ENCODE data around the gene RBFOX1.

Gene RBFOX1

DNA sequence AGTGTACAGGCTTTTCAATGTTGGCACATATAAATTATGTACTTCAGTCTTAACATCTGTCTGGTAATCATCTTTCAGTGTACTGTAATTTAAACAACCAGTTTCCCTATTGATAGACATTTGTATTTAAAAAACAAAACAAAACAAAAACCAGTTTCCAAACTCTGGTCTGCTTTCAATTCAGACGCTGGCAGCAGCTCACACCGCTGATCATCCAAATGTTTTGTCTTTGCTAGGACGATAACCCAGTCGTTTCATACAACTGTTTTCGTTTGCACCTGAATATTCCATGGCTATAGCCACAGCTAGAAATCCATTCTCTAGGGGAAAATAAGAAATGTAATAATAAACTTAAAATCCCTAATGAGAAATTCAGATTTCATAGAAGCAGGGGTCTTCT is 47.8 kb downstream of the RBFOX1 start:
- no peak overlapping the region for H3K27ac ChIP-seq
- TF ChIP-seq CTCF (IDR thresholded peaks at IDR 0.05) (no peak), ZFX (IDR thresholded peaks at IDR 0.05; ENCODE audit: borderline replicate concordance) (no peak)

DNA sequence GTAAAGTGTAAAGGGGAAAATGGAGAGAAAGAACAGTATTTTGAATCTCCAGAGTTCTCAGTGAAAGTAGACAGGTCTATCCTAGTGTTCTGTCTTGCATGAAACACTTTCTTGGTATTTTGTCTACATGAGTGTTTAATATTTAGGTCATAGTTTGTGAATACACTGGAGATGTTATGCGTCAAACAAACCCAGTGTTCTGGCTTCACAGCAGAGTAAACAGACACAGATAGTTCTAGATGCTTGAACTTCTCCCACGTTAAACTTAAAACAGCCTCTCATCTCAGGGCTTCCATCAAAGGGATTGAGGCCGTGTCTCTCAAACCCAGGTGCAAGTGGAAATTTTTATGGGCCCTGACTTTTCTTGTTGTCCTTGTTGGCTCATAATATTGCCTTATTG is 48.3 kb downstream of the RBFOX1 start:
- H3K27ac ChIP-seq: no peak overlapping the region
- TF ChIP-seq ZFX (IDR thresholded peaks at IDR 0.05; ENCODE audit: borderline replicate concordance): no peak

GRCh38 chr16:7381671-7382070 is 49.0 kb downstream of the RBFOX1 start:
- H3K27ac ChIP-seq: no peak overlapping the region
- TF ChIP-seq CTCF (IDR thresholded peaks at IDR 0.05) (no peak), ZFX (IDR thresholded peaks at IDR 0.05; ENCODE audit: borderline replicate concordance) (no peak)

- no peak for TF ChIP-seq CTCF (IDR thresholded peaks at IDR 0.05)
- TF ChIP-seq ZFX (IDR thresholded peaks at IDR 0.05; ENCODE audit: borderline replicate concordance): no peak
- H3K27ac ChIP-seq: no peak overlapping the region
These were observed 49.9 kb downstream of the RBFOX1 start for GRCh38 chr16:7382521-7382920.

DNA sequence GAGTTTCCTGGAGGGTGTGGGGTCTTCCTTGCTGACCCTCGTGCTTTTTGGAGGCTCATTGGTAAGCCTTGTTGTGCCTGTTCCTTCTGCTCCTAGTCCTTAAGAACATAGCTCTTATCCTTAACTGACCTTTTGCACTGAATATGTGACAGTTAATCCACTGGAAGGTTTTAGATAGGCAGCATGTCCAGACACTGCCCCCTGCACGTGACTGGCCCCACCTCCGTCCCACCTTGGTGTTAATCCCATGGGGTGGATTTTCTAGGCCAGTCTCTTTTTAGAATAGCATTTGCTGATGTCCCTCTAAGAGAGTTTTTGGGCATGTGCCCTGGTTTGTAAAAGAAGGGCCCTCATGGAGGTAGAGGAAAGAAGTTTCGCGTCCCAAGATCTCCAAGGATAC is 58.3 kb downstream of the RBFOX1 start:
- TF ChIP-seq CTCF (IDR thresholded peaks at IDR 0.05) (no peak), ZFX (IDR thresholded peaks at IDR 0.05; ENCODE audit: borderline replicate concordance) (no peak)

DNA sequence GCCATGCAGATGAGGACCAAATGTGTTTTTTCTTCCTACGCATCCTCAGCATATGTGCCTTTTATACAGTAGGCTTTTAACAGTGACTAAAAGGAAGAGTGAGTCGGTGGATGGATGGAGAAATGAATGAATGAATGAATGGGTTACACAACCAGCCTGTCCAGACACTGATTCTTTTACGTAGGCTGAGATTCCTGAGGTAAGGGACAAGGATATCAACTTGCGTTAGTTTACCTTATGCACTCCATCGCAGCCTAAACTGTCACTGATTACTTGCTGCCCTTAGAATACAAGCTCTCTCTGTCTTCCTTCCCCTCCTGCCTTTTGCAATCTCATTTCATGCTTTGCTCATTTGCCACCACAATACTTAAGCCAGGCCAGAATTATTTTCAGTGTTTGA is 59.0 kb downstream of the RBFOX1 start:
- TF ChIP-seq ZFX (IDR thresholded peaks at IDR 0.05; ENCODE audit: borderline replicate concordance): no peak
- no peak for TF ChIP-seq CTCF (IDR thresholded peaks at IDR 0.05)
- no peak overlapping the region for H3K27ac ChIP-seq

More for the DNA sequence above, 58.3 kb downstream of the RBFOX1 start:
- H3K27ac ChIP-seq: no peak overlapping the region

DNA sequence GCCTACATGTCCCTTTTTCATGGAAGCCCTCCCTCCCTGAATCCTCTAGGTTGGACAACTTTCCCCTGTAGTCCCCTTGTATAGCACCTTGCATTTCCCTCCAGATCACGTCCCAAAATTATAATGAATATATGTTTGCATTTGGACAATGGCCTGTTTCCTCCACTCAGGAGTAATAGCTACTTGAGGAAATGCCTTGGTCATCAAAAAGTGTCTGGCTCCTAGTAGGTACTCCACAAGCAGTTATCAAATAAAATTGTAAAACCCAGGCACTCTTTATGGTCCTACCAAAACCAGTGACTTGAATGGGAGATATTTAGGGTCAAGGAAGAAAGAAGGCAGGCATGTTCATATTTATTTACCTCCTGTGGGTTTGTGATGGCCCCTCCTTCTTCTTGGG is 59.6 kb downstream of the RBFOX1 start:
- TF ChIP-seq CTCF (IDR thresholded peaks at IDR 0.05) (no peak), ZFX (IDR thresholded peaks at IDR 0.05; ENCODE audit: borderline replicate concordance) (no peak)
- no peak overlapping the region for H3K27ac ChIP-seq

- no peak overlapping the region for H3K27ac ChIP-seq
- no peak for TF ChIP-seq ZFX (IDR thresholded peaks at IDR 0.05; ENCODE audit: borderline replicate concordance)
- TF ChIP-seq CTCF (IDR thresholded peaks at IDR 0.05): no peak
These were observed 61.0 kb downstream of the RBFOX1 start for GRCh38 chr16:7393680-7394079.
